Activated CD4-positive, alpha-beta T cell treated with anti-CD3 and anti-CD28 coated beads, Interleukin-2, amount 10 ng/mL, durations not matched to agents 7 days and 5 days (primary cell): ENCODE data around the gene RHOU. TPM values are rescaled to one million over a fixed set of nuclear protein-coding genes. Genes with fewer than 3 reads are reported as not detected.

Experiments used
- CTCF ChIA-PET: fragments of 350-600 bp; sonication (Branson Sonifier 250); formaldehyde crosslinking; loops from one replicate; lab custom pipeline; 2021; ENCODE audit warnings: antibody characterized with exemption; lab: Charles Lee
- POLR2A ChIA-PET: fragments of 350-600 bp; sonication (Branson Sonifier 250); formaldehyde crosslinking; loops from one replicate; lab custom pipeline; 2021; ENCODE audit warnings: antibody characterized with exemption; lab: Charles Lee
- DNase-seq: peaks from one replicate; pipeline ENCODE4 v3.0.0-alpha.2; 2020
- H3K27ac Mint-ChIP-seq: one replicate; pipeline ENCODE4 v1.8.0; 2021; ENCODE audit warnings: mild to moderate bottlenecking, moderate library complexity, mixed read lengths
- H3K27me3 Mint-ChIP-seq: one replicate; pipeline ENCODE4 v1.8.0; 2021; ENCODE audit warnings: mixed read lengths
- H3K36me3 Mint-ChIP-seq: one replicate; pipeline ENCODE4 v1.8.0; 2021; ENCODE audit warnings: low read depth, mixed read lengths
- H3K4me1 Mint-ChIP-seq: one replicate; pipeline ENCODE4 v1.8.0; 2021; ENCODE audit warnings: mixed read lengths
- H3K4me3 Mint-ChIP-seq: one replicate; pipeline ENCODE4 v1.8.0; 2021; ENCODE audit warnings: mild to moderate bottlenecking, moderate library complexity, mixed read lengths
- H3K9me3 Mint-ChIP-seq: one replicate; pipeline ENCODE4 v1.8.0; 2021; ENCODE audit warnings: mixed read lengths
- total RNA-seq, 2 experiments: library from RNA; stranded (reverse); gene quantifications; one replicate each; pipeline ENCODE4 v1.2.3, GENCODE V29; 2021

RHOU gene
- total RNA-seq, 2 experiments from 2014 or later, result 7.9 to 8.4 TPM

- Mint-ChIP-seq H3K4me1 (peaks cover 27% of the 10 kb centered on the region), H3K36me3 (peaks cover 47% of the 10 kb centered on the region), H3K9me3 (no peaks in the 10 kb centered on the region), H3K27me3 (no peaks in the 10 kb centered on the region), H3K27ac (no peak overlapping the region), H3K4me3 (no peak overlapping the region)
- ChIA-PET POLR2A (no interaction called here), CTCF (interaction anchor here (0.9 kb wide), 1 partner anchor 123 kb away, joined by 3 read pairs; no protein-coding TSS in a partner anchor)
- DNase-seq, result no peak
These were observed 7.1 kb downstream of the RHOU start for GRCh38 chr1:228742281-228742860.

GRCh38 chr1:228743405-228743804 is 8.1 kb downstream of the RHOU start:
- H3K27me3 Mint-ChIP-seq, result no peaks in the 10 kb centered on the region
- H3K27ac Mint-ChIP-seq, result no peak overlapping the region
- H3K9me3 Mint-ChIP-seq, result no peaks in the 10 kb centered on the region

GRCh38 chr1:228744356-228744755 is 9.1 kb downstream of the RHOU start:
- CTCF ChIA-PET, result interaction anchor here (1.5 kb wide), 1 partner anchor 8 kb away, joined by 4 read pairs; the partner anchor contains the start of gene RHOU

More at GRCh38 chr1:228743405-228743804, 8.1 kb downstream of the RHOU start:
- POLR2A ChIA-PET, result no interaction called here
- CTCF ChIA-PET, result no interaction called here
- Mint-ChIP-seq H3K36me3 (peaks cover 46% of the 10 kb centered on the region), H3K4me1 (peaks cover 26% of the 10 kb centered on the region), H3K4me3 (no peak overlapping the region)
- no peak for DNase-seq

GRCh38 chr1:228744918-228745317 is 9.6 kb downstream of the RHOU start:
- H3K27ac Mint-ChIP-seq, result no peak overlapping the region
- POLR2A ChIA-PET, result no interaction called here
- peaks cover 38% of the 10 kb centered on the region for H3K36me3 Mint-ChIP-seq
- H3K4me1 Mint-ChIP-seq, result peaks cover 29% of the 10 kb centered on the region
- no peaks in the 10 kb centered on the region for H3K27me3 Mint-ChIP-seq
- no peak overlapping the region for H3K4me3 Mint-ChIP-seq
- DNase-seq, result no peak
- no peaks in the 10 kb centered on the region for H3K9me3 Mint-ChIP-seq
- CTCF ChIA-PET, result interaction anchor here (1.5 kb wide), 1 partner anchor 9 kb away, joined by 4 read pairs; the partner anchor contains the start of gene RHOU

More at GRCh38 chr1:228744356-228744755, 9.1 kb downstream of the RHOU start:
- Mint-ChIP-seq H3K36me3 (peaks cover 42% of the 10 kb centered on the region), H3K9me3 (no peaks in the 10 kb centered on the region), H3K27ac (no peak overlapping the region), H3K4me1 (peaks cover 29% of the 10 kb centered on the region), H3K27me3 (no peaks in the 10 kb centered on the region), H3K4me3 (no peak overlapping the region)
- DNase-seq, result no peak
- POLR2A ChIA-PET, result no interaction called here

GRCh38 chr1:228745497-228745896 is 10.2 kb downstream of the RHOU start:
- Mint-ChIP-seq H3K36me3 (peaks cover 35% of the 10 kb centered on the region), H3K4me3 (no peak overlapping the region), H3K9me3 (no peaks in the 10 kb centered on the region), H3K27me3 (no peaks in the 10 kb centered on the region), H3K4me1 (peaks cover 27% of the 10 kb centered on the region), H3K27ac (no peak overlapping the region)
- DNase-seq, result no peak
- ChIA-PET CTCF (no interaction called here), POLR2A (no interaction called here)

- Mint-ChIP-seq H3K4me3 (no peak overlapping the region), H3K9me3 (no peaks in the 10 kb centered on the region), H3K36me3 (peaks cover 25% of the 10 kb centered on the region), H3K27ac (no peak overlapping the region), H3K4me1 (peaks cover 36% of the 10 kb centered on the region), H3K27me3 (peaks cover 7% of the 10 kb centered on the region)
- no peak for DNase-seq
- POLR2A ChIA-PET, result no interaction called here
- CTCF ChIA-PET, result no interaction called here
These were observed 12.1 kb downstream of the RHOU start for GRCh38 chr1:228747301-228747935.

GRCh38 chr1:228748029-228748428 is 12.8 kb downstream of the RHOU start:
- H3K27ac Mint-ChIP-seq, result no peak overlapping the region
- H3K4me1 Mint-ChIP-seq, result peaks cover 36% of the 10 kb centered on the region
- DNase-seq, result no peak
- peaks cover 10% of the 10 kb centered on the region for H3K27me3 Mint-ChIP-seq
- no peak overlapping the region for H3K4me3 Mint-ChIP-seq
- POLR2A ChIA-PET, result no interaction called here
- H3K9me3 Mint-ChIP-seq, result no peaks in the 10 kb centered on the region
- H3K36me3 Mint-ChIP-seq, result peaks cover 20% of the 10 kb centered on the region
- CTCF ChIA-PET, result no interaction called here

- Mint-ChIP-seq H3K4me3 (no peak overlapping the region), H3K9me3 (no peaks in the 10 kb centered on the region), H3K27me3 (peaks cover 12% of the 10 kb centered on the region), H3K4me1 (peaks cover 36% of the 10 kb centered on the region), H3K36me3 (peaks cover 16% of the 10 kb centered on the region), H3K27ac (no peak overlapping the region)
- DNase-seq, result peak; percentile 28
- ChIA-PET POLR2A (no interaction called here), CTCF (no interaction called here)
These were observed 13.2 kb downstream of the RHOU start for GRCh38 chr1:228748431-228748830.

GRCh38 chr1:228749765-228750164 is 14.5 kb downstream of the RHOU start:
- CTCF ChIA-PET, result interaction anchor here (1.0 kb wide), 1 partner anchor 9 kb away, joined by 3 read pairs; no protein-coding TSS in a partner anchor
- POLR2A ChIA-PET, result no interaction called here
- Mint-ChIP-seq H3K27me3 (peaks cover 22% of the 10 kb centered on the region), H3K27ac (no peak overlapping the region), H3K4me1 (peaks cover 37% of the 10 kb centered on the region), H3K4me3 (no peak overlapping the region), H3K9me3 (no peaks in the 10 kb centered on the region), H3K36me3 (peaks cover 5% of the 10 kb centered on the region)
- no peak for DNase-seq

- no peak for DNase-seq
- peaks cover 7% of the 10 kb centered on the region for H3K36me3 Mint-ChIP-seq
- ChIA-PET CTCF (no interaction called here), POLR2A (no interaction called here)
- H3K4me1 Mint-ChIP-seq, result peaks cover 44% of the 10 kb centered on the region
- peaks cover 30% of the 10 kb centered on the region for H3K27me3 Mint-ChIP-seq
- H3K9me3 Mint-ChIP-seq, result no peaks in the 10 kb centered on the region
- H3K27ac Mint-ChIP-seq, result no peak overlapping the region
- no peak overlapping the region for H3K4me3 Mint-ChIP-seq
These were observed 15.6 kb downstream of the RHOU start for GRCh38 chr1:228750915-228751314.

- H3K36me3 Mint-ChIP-seq, result peaks cover 9% of the 10 kb centered on the region
- no peaks in the 10 kb centered on the region for H3K9me3 Mint-ChIP-seq
- peaks cover 36% of the 10 kb centered on the region for H3K27me3 Mint-ChIP-seq
- POLR2A ChIA-PET, result no interaction called here
- no peak overlapping the region for H3K4me3 Mint-ChIP-seq
- H3K27ac Mint-ChIP-seq, result no peak overlapping the region
- peaks cover 46% of the 10 kb centered on the region for H3K4me1 Mint-ChIP-seq
- DNase-seq, result no peak
- CTCF ChIA-PET, result no interaction called here
These were observed 16.2 kb downstream of the RHOU start for GRCh38 chr1:228751360-228752098.

GRCh38 chr1:228752258-228752657 is 17.0 kb downstream of the RHOU start:
- ChIA-PET CTCF (interaction anchor here (1.0 kb wide), 1 partner anchor 45 kb away, joined by 3 read pairs; no protein-coding TSS in a partner anchor), POLR2A (no interaction called here)
- Mint-ChIP-seq H3K36me3 (peaks cover 8% of the 10 kb centered on the region), H3K9me3 (peaks cover 7% of the 10 kb centered on the region), H3K27me3 (peaks cover 39% of the 10 kb centered on the region), H3K4me3 (no peak overlapping the region), H3K27ac (no peak overlapping the region), H3K4me1 (peaks cover 43% of the 10 kb centered on the region)
- DNase-seq, result no peak
